Skin of body (tissue), 2 donors: ENCODE results near the gene ADM2. TPM values are rescaled to one million over a fixed set of nuclear protein-coding genes. Genes with fewer than 3 reads are reported as not detected.

Source experiments
- DNase-seq: peaks from one replicate; lab custom pipeline; 2025; lab: John Stamatoyannopoulos, UW
- total RNA-seq: library from RNA; depleted of rRNA; stranded (reverse); fragments of >200 nt; gene quantifications from one replicate; pipeline ENCODE4 v1.2.3, GENCODE V29; 2014

The ADM2 gene
- total RNA-seq, 1 donor from 2014 or later = 0.39 TPM

DNA sequence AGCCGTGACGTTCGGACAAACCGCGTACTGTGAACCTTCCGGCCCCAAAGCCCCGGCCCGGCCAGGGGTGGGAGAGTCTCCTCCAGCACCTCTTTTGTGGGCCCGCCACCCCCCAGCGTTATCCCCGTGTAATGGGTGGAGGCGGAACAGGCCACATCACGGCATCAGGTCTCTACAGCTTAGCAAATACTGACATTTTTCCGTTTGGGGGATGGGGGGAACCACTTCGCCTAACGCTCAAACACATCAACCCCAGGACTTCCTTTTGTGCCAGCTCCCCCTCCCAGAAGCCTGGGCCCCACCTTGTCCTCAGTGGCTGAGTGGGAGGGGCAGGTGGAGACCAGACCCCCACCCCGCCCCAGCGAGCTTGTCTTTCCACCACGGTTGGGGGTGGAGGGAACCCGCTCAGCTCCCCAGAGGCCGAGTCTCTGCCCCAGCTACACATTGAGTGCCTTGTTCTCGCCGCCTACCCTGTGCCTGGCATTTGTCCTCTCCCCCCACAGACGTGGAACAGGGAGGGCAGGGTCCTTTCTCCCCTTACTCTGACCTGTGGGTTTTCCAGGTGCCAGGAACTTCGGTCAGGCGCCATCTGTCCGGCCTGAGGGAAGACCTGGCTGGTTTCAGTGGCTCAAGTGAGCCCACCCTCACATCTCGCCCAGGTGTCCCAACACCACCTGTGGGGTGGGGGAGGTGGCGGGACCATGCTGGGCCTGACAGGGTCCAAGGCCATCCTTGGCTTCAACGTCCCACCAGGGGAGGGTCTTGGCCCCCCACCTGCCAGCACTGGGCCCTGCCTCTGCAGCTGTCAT, 36.1 kb upstream of the ADM2 start:
- no peak for DNase-seq

DNA sequence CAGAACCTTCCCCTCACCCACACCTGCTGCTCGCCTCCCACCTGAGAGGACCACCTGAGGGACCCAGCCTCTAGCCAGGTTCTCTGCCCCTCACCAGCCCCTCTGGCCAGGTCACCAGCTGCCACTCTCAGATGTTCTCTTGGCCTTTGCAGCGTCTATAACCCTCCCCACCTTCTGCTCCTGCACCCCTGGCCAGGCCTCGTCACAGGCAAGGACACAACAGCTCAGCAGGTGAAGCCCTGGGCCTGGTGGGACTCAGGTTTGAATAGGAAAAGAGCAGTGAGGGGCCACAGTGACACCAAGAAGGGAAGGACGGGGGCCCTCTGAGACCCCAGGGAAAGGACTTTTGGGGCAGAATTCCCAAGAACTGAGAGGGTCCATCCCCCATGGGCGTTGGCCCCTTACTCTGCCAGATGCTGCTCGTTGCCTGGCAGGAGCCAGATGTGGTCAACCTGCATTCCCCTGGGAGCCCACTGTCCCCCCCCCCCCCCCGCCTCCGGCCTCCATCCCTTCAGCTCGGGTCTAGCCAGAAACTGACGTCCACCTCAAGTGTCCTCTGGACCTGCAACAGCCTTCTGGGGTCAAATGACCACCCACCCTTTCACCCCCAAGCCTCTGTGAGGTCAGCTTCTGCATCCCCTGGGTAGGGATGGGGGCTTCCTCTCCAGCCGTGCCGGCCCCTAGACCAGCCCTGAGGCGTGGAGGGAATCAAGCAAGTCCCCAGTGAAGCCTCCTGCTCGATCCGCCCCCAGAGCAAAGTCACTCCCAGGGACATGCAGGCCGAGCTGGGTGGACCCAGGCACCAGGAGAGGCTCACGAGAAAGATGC, 35.2 kb upstream of the ADM2 start:
- no peak for DNase-seq

DNA sequence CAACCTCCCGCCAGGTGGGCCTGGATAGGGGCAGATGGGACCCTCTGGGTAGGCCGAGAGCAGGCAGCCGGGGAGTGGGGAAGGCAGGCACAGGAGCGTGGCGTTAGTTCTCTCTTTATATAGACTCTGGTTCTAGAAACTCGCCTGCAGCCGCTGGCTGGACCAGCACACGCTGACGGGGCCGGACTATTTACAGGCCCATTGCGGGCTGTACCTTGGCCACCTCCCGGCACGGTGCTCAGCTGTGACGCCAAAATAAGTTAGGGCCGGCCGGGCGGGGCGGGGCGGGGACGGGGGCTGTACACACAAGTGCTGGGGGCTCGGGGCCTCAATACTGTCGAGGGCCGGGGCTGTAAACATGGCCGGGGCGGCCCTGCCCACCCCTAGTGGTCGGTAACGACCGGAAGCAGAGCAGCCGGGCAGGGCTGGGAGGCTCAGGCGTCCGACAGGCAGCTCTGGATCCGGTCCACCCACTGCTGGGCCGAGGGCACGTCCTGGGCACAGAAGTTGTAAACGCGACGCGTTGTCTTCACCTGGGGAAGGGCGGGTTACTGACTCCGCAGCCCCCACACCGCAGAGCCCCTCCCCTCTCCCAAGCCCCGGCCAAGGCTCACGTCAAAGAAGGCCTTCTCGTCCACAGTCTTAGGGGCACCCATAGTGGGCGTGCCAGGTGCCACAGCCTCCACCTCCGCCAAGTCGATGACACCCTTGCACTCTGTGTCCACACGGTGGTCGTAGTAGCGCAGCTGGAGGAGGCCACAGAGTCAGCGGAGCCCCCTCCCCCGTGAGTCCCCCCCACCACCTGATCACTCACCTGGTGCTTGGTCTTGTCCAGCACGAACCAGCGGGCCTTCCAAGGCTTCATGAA, 34.4 kb upstream of the ADM2 start:
- no peak for DNase-seq

DNA sequence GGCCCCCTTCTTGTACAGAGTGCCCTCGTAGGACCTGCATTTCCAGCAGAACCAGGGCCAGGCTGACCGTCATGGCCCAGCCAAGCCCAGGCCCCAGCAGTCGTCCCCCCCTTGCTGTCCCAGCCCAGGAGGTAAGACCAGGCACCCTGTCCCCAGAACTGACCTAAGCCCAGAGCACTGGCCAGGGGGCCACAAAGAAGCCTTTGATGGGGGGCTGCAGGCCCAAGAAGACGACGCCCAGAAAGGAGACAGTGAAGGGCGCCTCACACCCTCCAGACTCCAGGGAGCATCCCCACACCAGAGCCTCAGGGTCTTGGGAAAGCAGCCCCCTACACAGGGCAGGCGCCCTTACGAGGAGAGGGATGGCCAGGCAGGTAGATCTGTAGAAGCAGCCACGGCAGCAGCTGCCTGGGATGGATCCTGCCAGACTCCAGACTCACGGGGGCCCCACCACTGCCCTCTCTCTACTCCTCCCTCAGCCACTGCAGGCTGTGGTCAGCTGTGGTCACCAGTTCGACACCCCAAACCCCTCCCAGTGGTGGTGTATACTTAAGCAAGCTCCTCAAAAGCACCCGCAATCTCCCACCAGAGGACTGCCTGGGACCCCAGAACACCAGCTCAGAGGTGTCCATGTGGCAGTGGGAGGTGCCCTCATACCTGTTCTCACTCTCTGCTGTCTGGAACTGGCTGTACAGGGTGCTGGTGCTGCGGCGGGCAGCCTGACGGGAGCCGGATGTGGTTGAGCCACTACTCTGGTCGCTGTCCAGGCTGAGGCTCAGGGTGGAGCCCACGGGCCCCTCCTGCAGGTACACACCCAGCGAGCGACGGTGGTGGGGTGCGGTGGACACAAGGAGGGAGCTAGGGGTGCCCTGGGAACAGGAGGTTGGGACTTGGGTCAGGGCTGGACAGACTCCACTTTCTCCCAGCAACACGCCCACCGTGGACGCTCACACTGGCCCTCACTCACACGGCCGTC, 33.5 kb upstream of the ADM2 start:
- DNase-seq = no peak

DNA sequence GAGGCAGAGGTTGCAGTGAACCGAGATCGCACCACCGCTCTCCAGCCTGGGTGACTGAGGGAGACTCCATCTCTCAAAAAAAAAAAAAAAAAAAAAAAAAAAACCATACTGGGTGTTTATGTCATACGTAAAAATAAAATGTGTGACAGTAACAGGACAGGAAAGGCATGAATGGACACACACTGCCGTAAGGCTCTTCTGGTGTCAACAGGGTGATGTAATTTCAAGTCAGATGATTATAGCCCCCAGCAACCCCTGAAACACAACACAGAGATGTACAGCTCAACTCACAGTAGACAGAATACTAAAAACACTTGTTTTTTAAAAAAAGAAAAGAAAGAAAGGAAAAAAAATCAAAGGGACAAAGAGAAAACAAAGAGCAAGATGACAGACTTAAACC, 28.7 kb upstream of the ADM2 start:
- DNase-seq = no peak

DNA sequence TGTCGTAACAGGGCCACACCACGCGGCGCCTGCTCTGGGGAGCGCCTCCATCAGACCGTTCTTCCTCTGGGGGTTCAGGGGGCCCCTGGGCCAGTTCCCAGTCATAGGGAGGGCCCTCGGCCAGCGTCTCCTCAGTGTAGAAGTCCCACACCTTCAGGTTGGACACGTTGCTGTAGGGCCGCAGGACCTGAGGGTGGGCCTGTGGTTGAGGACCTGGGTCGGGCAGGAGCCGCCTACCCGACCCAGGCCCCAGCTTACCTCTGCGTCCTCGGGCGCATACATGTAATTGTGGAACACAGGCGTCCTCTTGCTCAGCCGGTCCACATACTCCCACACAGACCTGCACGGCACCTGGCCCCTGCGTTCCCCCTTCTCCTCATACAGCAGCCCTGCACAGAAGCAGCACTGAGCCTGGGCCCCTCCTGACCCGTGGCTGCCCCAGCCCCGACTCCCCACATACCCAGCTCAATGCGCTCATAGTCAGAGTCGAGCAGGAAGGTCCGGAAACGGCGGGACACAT, 26.7 kb upstream of the ADM2 start:
- no peak for DNase-seq

DNA sequence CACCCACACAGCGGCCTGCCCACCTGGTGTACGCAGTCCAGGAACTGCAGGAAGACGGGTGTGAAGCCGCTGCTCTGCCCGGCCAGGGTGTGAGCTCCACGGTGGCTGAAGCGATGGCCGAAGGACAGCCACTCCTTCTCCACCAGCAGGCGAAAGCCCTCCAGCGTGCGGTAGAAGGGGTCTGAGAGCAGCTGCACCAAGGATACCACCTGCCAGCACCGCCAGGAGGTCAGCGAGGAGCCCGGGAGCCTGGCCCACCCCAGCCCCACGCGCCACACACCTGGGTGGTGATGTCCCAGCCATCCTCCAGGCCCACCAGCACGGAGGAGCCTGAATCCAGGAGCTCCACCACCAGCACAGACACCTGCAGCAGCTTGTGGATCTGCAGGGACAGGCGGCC, 26.1 kb upstream of the ADM2 start:
- DNase-seq = no peak

DNA sequence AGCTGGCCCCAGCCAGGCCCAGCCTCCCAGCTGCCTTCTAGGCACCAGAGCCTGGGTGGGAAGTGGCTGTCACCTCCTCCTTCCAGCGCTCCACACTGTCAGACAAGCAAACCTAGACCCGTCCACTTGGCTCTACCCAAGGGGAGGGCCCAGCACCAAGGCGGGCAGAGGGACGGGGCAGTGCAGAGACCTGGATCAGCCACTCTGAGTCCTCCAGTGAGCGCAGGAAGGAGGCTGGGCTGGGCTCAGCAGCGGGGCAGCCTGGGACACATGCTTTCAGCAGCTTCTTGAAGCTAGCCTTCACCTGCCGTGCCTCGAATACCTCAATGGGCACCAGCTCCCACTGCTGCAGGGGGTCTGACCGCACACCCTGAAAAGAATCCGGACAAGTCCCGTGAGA, 25.3 kb upstream of the ADM2 start:
- DNase-seq = no peak

DNA sequence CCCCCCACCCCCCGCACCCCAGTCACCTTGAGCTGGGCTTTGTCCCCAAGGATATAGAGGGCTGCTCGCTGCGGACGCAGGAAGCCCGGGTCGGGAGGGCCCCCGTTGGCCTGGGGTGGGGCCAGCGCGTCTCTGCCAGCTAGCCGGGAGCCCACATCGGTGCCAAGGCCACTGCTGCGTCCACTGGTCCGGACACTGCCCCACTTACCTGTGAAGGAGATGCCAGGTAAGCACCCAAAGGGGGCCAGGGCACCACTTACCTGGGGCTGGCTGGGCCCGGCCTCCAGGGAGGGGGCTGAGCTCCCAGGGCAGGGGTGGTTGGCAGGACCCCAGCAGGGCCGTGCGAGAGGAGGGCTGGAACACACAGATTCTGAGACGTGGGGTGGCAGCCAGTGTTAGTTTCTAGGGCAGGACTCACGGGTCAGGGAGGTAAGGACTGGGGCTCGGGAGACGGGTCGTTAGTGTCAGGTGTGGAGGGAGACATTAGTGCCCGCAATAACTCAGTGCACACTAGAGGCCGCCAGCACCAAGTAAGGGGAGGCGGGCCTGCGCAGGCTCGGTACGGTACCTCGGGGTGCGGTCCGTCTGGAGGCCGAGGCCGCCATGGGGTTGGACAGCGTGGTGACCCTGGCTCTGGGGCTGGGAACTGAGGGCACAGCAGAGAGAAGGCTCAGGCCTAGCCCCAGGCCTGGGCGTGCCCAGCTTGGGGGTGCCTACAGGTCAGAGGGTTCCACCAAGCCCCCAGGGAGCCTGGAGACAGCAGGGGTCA, 24.7 kb upstream of the ADM2 start:
- no peak for DNase-seq

DNA sequence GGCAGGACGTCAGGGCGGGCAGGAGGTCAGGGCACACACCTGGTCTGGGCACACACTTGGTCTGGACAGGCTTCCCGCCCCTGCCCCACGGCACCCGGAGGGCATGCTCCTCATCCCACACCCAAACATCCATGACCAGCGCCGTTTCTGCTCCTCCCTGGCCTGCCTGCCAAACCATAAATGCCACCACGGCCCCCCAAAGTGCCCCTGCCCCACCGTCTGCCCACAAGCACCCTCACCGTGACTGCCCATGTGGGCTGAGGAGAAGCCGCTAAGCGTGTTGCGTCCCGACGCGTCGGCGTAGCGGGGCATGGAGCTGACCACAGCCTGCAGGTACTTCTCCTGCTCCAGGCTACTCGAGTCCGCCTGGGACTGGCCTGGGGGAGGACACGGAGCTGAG, 22.3 kb upstream of the ADM2 start:
- DNase-seq = no peak

DNA sequence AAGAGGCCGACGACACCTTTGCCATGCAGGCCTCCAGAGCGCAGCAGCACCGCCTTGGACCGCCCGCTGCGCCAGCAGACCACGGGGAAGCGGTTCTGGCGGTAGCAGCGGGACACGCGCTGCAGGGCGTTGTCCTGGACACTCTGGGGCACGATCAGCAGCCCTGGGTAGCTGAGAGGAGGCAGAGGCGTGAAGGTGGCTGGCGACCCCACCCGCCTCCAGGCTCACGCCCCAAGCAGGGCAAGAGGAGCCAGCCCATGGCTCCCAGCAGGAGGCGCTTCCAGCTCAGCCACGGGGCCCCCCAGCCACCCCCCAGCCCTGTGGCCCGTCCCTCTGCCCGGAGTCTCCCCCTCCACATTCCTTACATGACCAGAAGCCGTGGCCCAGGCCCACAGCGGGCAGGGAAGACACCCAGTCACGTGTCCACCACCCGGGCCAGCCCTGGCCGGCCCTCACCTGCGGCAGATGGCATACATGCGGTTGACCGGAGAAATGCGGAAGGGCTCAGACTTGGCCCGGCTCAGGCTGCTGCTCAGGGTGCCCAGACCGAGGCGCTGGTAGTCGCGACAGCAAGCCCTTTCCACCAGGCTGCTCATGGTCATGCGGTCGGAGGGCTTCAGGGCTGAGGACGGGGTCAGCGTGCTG, 21.7 kb upstream of the ADM2 start:
- no peak for DNase-seq

DNA sequence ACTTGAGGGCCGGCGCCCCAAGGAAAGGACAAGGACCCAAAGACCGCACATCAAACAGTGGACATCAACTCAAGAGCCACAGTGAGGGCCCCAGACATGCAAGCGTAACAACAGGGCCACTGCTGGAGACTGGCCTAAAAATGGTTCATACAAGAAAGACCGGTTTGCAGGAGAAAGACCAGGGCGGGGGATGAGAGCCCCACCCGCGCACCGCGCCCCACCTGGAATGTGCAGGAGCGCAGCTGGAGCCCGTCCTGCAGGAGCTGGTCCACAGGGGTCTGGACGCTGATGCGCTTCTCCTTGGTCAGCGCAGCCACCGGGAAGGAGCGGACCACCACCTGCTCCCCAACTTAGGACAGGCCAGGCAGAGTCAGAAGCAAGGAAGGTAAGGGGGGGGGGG, 20.4 kb upstream of the ADM2 start:
- no peak for DNase-seq

DNA sequence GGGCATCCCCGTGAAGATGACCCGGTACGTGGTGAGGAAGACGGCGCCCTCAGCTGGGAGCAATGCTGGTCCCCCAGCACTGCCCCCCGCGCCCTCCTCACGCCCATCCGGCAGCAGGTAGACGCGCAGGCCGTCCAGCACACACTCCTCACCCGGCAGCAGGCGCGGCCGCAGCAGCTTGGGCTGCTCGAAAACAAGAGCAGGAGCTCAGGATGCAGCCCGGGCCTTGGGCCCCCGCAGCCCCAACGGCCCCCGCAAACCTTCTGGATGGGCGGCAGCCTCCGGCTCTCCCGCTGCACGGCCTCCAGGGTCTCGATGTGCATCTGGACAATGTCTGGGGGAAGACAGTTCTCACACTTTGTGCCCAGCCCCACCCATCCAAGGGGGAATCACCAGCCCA, 19.8 kb upstream of the ADM2 start:
- DNase-seq = no peak

DNA sequence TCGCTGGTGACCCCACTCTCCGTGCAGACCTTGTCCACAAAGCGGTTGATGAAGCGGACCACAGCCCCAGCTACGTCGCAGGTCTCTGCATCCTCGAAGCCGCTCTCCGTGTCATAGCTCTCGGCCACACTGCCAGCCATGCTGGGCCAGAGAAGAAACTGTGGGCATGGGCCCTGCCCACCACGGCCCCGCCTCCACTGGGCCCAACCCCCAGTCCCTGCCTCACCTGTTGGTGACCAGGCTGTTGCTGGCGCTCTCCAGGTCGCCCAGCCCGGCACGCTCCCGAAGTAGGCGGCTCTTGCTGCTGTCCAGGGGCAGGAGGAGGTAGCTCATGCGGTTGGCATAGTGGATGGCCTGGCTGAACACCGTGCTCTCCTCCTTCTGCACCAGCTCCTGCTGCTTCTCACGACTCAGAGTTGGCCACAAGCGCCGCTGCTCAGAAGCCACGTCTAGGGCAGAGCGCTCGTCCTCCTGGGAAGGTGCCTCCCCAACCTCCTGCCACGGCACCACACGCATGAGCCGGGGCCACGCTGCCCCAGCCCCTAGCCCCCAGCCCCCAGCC, 19.3 kb upstream of the ADM2 start:
- no peak for DNase-seq

DNA sequence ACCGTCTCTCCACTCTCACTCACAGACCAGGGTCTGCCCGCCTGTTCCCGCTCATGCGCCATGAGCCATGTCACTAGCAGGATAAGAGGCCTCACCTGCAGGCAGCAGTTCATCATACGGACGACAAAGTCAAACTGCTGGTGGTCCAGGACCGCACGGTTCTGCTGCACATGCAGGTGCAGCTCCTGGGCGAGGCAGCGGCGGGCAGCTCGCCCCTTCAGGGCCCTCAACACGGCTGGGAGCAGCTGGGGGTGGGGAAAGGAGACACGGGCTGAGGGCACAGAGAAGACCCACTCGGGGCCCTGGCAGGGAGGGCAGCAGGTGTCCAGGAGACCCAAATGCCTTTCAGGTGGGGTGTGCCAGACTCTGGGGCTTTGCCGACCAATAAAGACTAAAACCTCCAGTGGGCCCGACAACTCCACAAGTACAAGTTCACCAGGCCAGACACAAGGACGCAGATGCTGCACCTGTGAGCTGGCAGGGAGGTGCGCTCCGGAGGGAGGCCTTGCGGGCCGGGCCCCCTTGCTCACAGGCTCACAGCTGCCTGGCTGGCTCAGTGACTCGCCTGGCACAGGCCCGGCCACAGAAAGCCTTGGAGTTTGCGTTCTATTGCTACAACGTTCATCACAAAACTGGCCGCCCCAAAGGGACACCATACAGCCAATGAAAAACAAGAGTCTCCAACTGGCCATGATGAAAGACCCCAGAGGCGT, 18.0 kb upstream of the ADM2 start:
- DNase-seq = no peak

DNA sequence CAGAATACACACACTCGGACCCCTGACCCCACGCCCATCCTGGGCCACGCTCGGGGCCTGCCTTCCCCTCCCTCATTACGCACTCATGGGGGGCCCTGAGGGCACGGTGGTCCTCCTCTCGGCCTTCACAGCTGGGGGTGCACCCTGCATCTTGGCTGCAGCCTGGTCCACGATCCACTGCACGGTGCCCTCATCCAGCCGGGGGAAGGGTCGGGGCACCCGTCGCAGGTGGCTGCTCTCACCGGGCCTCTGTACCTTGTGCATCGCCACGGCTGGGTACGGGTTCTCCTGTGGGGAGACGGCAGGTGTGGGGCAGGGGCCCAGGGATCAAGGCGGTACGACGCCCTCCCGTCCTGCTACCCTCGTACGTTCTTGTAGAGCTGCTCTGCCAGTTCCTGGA, 16.9 kb upstream of the ADM2 start:
- DNase-seq = no peak

DNA sequence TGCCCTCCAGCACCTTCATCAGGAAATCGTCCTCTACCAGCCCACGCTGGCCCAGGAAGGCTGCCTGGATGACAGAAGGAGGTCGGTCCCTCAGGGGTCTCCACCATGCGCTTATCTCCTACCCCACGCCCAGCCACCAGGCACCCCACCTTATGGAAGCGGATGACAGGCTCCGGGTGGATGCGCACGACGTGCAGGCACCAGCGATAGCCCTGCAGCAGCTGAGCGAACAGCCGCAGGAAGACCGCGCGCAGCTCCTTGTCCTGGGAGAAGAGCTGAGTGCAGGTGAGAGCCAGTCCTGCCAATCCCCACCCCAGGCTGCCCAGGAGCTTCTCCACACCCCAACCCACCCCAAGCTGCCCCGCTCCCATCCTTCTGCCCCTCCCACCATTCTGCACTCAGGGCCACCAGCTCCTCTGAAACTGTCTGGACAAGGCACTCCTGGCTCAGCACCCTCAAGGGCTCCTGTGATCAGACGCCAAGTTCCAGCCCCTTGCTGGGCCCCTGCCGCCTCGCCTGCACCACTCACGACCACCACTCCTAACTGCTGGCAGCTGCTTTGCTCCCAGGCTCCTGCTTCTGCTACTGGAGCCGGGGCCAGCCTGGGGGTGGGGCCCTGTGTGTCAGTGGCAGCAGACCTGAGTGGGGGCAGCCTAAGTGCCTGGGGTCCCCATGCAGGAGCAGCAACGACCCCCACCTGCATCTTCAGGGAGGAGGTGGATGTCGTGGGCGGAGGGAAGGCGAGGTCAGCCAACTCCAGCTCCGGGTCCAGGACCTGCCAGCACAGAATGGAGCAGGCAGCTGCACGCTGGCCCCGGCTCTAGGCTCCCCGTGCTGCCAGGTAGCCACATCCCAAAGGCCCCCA, 16.0 kb upstream of the ADM2 start:
- DNase-seq = no peak
